KOPT-K1 (cell line): ENCODE data around the gene APMAP.

Experiments used
- H3K27ac ChIP-seq: fragments of 200-600 bp; sonication (generic); 2 replicates; pipeline ENCODE4 v1.5.1; 2016; ENCODE audit warnings: antibody characterized with exemption, mild to moderate bottlenecking, low read depth, low read length; ENCODE audit not compliant: poor library complexity, severe bottlenecking
- H3K36me3 ChIP-seq: fragments of 200-600 bp; sonication (generic); 2 replicates; pipeline ENCODE4 v1.5.1; 2017; ENCODE audit warnings: antibody characterized with exemption, mild to moderate bottlenecking, low read length, moderate library complexity; ENCODE audit not compliant: insufficient read depth
- H3K9me3 ChIP-seq: fragments of 200-600 bp; sonication (generic); 2 replicates; pipeline ENCODE4 v1.5.1; 2017; ENCODE audit warnings: antibody characterized with exemption, low read length, mild to moderate bottlenecking; ENCODE audit not compliant: insufficient read depth, poor library complexity, severe bottlenecking

APMAP gene

GRCh38 chr20:25017257-25017803 is 24.8 kb upstream of the APMAP start:
- Histone ChIP-seq H3K27ac (no peak overlapping the region), H3K36me3 (peaks cover 97% of the 10 kb centered on the region), H3K9me3 (no peaks in the 10 kb centered on the region)

DNA sequence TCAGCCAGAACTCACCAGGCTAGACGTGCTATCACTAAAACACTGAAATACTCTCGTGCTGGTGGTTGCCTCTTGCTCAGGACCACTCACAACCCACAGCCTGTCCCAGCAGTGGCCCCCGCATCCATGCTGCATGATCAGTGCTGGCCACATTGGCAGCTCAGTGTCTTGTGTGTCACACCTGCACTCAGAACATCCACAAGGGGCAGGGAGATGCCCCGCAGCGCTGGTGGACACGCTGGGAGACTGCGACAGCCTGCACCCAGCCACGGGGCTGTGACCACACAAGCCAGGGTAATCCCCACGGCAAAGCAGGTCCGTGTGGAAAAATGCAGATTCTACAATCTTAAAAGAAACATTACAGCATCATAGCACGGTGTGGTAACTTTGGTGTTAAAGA is 23.9 kb upstream of the APMAP start:
- Histone ChIP-seq H3K27ac (no peak overlapping the region), H3K9me3 (no peaks in the 10 kb centered on the region), H3K36me3 (peaks cover 99% of the 10 kb centered on the region)

DNA sequence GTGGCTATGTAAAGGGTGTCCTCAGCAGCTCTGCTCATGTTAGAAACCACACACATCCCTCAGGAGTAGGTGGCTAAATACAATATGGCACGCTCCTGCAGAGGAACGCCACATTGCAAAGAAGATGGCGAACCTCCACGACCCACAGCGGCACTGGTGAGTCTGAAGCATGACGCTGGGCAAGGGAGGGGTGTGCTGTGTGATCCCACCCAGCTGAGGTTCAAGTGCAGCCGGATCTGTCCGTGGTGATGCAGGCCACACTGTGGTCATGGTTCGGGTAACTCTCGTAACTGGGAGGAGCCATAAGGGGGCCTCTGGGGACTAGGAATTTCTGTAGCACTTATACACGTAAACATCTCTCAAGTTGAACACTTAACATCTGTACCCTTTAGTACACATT is 23.4 kb upstream of the APMAP start:
- Histone ChIP-seq H3K27ac (no peak overlapping the region), H3K36me3 (peaks cover 99% of the 10 kb centered on the region), H3K9me3 (no peaks in the 10 kb centered on the region)

- Histone ChIP-seq H3K36me3 (peaks cover 98% of the 10 kb centered on the region), H3K27ac (no peak overlapping the region)
Observed at GRCh38 chr20:25014816-25015215, 22.3 kb upstream of the APMAP start.

GRCh38 chr20:25013478-25014380 is 21.2 kb upstream of the APMAP start:
- H3K36me3 ChIP-seq = peaks cover 99% of the 10 kb centered on the region
- H3K27ac ChIP-seq = no peak overlapping the region
- no peaks in the 10 kb centered on the region for H3K9me3 ChIP-seq

More at GRCh38 chr20:25014816-25015215, 22.3 kb upstream of the APMAP start:
- no peaks in the 10 kb centered on the region for H3K9me3 ChIP-seq

GRCh38 chr20:25012616-25013189 is 20.2 kb upstream of the APMAP start:
- Histone ChIP-seq H3K9me3 (no peaks in the 10 kb centered on the region), H3K36me3 (peaks cover 99% of the 10 kb centered on the region), H3K27ac (no peak overlapping the region)

GRCh38 chr20:25011831-25012241 is 19.3 kb upstream of the APMAP start:
- Histone ChIP-seq H3K27ac (no peak overlapping the region), H3K9me3 (no peaks in the 10 kb centered on the region), H3K36me3 (peaks cover 99% of the 10 kb centered on the region)

DNA sequence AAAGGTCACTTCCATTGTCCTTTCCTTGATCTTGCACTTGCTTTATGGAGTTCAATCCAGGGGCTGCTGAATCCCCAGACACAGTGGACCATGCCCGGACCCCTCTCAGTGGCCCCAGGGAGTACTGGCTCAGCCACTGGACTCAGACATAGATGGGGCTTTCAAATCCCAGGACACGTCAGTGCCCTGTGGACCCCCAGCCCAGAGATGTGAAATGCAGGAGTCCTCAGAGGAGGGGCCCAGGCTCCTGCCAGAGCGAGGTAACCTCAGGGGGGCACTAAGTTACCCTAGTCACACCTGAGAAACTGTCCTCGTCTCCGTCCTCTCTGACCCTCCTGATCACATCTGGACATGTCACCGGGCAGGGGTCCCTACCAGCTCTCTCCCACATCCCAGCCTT is 18.7 kb upstream of the APMAP start:
- Histone ChIP-seq H3K9me3 (no peaks in the 10 kb centered on the region), H3K36me3 (peaks cover 99% of the 10 kb centered on the region), H3K27ac (no peak overlapping the region)

GRCh38 chr20:25009218-25010145 is 16.9 kb upstream of the APMAP start:
- H3K9me3 ChIP-seq = no peaks in the 10 kb centered on the region
- H3K36me3 ChIP-seq = peaks cover 95% of the 10 kb centered on the region
- H3K27ac ChIP-seq = no peak overlapping the region

- H3K36me3 ChIP-seq = peaks cover 87% of the 10 kb centered on the region
- H3K27ac ChIP-seq = no peak overlapping the region
- H3K9me3 ChIP-seq = no peaks in the 10 kb centered on the region
Observed at GRCh38 chr20:25008388-25009217, 16.1 kb upstream of the APMAP start.

GRCh38 chr20:25007491-25008305 is 15.1 kb upstream of the APMAP start:
- Histone ChIP-seq H3K27ac (no peak overlapping the region), H3K9me3 (no peaks in the 10 kb centered on the region), H3K36me3 (peaks cover 78% of the 10 kb centered on the region)

DNA sequence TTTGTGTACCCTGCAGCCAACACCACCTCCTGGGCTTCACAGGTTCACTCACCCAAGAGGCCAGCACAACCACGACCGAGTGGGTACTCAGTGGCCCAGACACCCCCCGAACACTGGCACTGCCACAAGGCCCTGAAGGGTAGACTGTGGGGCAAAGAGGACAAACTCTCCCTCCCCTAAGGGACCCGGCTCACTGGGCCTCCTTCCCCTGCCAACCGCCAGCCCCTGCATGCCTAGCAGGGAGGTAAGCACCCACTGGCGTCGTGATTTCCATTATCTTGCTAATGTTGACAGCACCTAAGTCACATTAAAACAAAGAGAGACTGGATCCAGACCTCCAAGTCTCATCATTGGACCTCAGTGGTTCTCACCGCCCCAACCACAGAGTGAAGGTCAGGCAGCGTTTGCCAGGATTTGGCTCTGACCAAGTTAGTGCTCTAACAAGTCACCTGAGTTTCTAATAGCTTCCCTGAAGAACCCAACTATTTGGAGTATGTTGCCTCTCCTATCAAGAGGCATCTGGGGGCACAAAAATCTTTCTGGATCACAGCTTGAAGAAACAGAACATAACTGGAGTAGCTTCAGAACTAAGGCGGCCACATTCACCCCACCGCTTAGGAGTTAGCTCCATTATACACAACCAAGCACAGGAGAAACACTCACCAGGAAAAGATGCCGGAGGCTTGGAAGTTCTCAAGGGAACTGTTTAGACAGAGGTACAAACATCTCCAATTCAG is 14.0 kb upstream of the APMAP start:
- H3K36me3 ChIP-seq = peaks cover 67% of the 10 kb centered on the region
- no peak overlapping the region for H3K27ac ChIP-seq
- no peaks in the 10 kb centered on the region for H3K9me3 ChIP-seq

- peaks cover 58% of the 10 kb centered on the region for H3K36me3 ChIP-seq
- no peak overlapping the region for H3K27ac ChIP-seq
- H3K9me3 ChIP-seq = no peaks in the 10 kb centered on the region
Observed at GRCh38 chr20:25005661-25006060, 13.1 kb upstream of the APMAP start.
